Astrocyte (in vitro differentiated cells and primary cell): Measurements from ENCODE around the gene AUTS2. TPM values are rescaled to one million over a fixed set of nuclear protein-coding genes. Genes with fewer than 3 reads are reported as not detected.

ENCODE experiments used
- DNase-seq: peaks from one replicate; pipeline ENCODE4 v3.0.0-alpha.2; 2010; ENCODE audit warnings: low read depth
- FAIRE-seq: peaks from 2 replicates; lab custom pipeline; 2011; peaks lifted over from hg19 to GRCh38; lab: Jason Lieb, UNC
- H2AFZ ChIP-seq: 2 replicates; pipeline ENCODE4 v1.6.0; 2012; ENCODE audit warnings: low read depth, low read length, inconsistent platforms
- H3K27ac ChIP-seq: 2 replicates; pipeline ENCODE4 v1.5.1; 2011; ENCODE audit warnings: low read depth, low read length, inconsistent platforms
- H3K27me3 ChIP-seq: 2 replicates; pipeline ENCODE4 v1.6.0; 2011; ENCODE audit warnings: low read length, inconsistent platforms; ENCODE audit not compliant: insufficient read depth
- H3K36me3 ChIP-seq: 2 replicates; pipeline ENCODE4 v1.5.1; 2011; ENCODE audit warnings: low read length, inconsistent platforms; ENCODE audit not compliant: insufficient read depth
- H3K4me1 ChIP-seq: 2 replicates; pipeline ENCODE4 v1.5.1; 2011; ENCODE audit warnings: low read length, inconsistent platforms; ENCODE audit not compliant: insufficient read depth
- H3K4me2 ChIP-seq: 2 replicates; pipeline ENCODE4 v1.6.0; 2012; ENCODE audit warnings: low read length, inconsistent platforms
- H3K4me3 ChIP-seq: 2 replicates; pipeline ENCODE4 v1.5.1; 2011; ENCODE audit warnings: low read depth, mild to moderate bottlenecking, low read length, inconsistent platforms; ENCODE audit not compliant: insufficient read depth
- H3K79me2 ChIP-seq: 2 replicates; pipeline ENCODE4 v1.6.0; 2012; ENCODE audit warnings: mild to moderate bottlenecking, low read length, inconsistent platforms; ENCODE audit not compliant: insufficient read depth
- H3K9ac ChIP-seq: 2 replicates; pipeline ENCODE4 v1.6.0; 2012; ENCODE audit warnings: mild to moderate bottlenecking, low read length, inconsistent platforms
- H3K9me3 ChIP-seq: 2 replicates; pipeline ENCODE4 v1.5.1; 2012; ENCODE audit warnings: low read depth, mild to moderate bottlenecking, low read length, inconsistent platforms; ENCODE audit not compliant: insufficient read depth
- H4K20me1 ChIP-seq: 2 replicates; pipeline ENCODE4 v1.6.0; 2012; ENCODE audit warnings: low read length, inconsistent platforms; ENCODE audit not compliant: insufficient read depth
- H3K27ac Mint-ChIP-seq: one replicate; pipeline ENCODE4 v1.8.0; 2021; ENCODE audit warnings: mild to moderate bottlenecking, mixed read lengths; ENCODE audit not compliant: unreplicated experiment
- H3K27me3 Mint-ChIP-seq: one replicate; pipeline ENCODE4 v1.8.0; 2021; ENCODE audit warnings: low read depth, mixed read lengths; ENCODE audit not compliant: unreplicated experiment
- H3K36me3 Mint-ChIP-seq: one replicate; pipeline ENCODE4 v1.8.0; 2021; ENCODE audit warnings: low read depth, mixed read lengths; ENCODE audit not compliant: unreplicated experiment
- H3K4me1 Mint-ChIP-seq: one replicate; pipeline ENCODE4 v1.8.0; 2021; ENCODE audit warnings: low read depth, mixed read lengths; ENCODE audit not compliant: unreplicated experiment
- H3K4me3 Mint-ChIP-seq: one replicate; pipeline ENCODE4 v1.8.0; 2021; ENCODE audit warnings: mild to moderate bottlenecking, moderate library complexity, mixed read lengths; ENCODE audit not compliant: unreplicated experiment
- H3K9me3 Mint-ChIP-seq: one replicate; pipeline ENCODE4 v1.8.0; 2021; ENCODE audit warnings: mild to moderate bottlenecking, mixed read lengths; ENCODE audit not compliant: unreplicated experiment
- EZH2 ChIP-seq: IDR thresholded peaks from 2 replicates; pipeline ENCODE4 v1.6.1; 2012; ENCODE audit warnings: mild to moderate bottlenecking, low read length, inconsistent platforms; ENCODE audit not compliant: insufficient read depth
- total RNA-seq: library from RNA; stranded (reverse); gene quantifications from 2 replicates; pipeline ENCODE4 v1.2.1, GENCODE V29; 2021
- TF ChIP-seq, protein P1 (sequence below): IDR thresholded peaks from 2 replicates; pipeline ENCODE4 v1.5.1; 2011; ENCODE audit warnings: low read depth, mild to moderate bottlenecking, inconsistent platforms, low read length, moderate library complexity; ENCODE audit not compliant: insufficient read depth

The AUTS2 gene
- total RNA-seq, 1 donor from 2014 or later = 73.2 TPM

DNA sequence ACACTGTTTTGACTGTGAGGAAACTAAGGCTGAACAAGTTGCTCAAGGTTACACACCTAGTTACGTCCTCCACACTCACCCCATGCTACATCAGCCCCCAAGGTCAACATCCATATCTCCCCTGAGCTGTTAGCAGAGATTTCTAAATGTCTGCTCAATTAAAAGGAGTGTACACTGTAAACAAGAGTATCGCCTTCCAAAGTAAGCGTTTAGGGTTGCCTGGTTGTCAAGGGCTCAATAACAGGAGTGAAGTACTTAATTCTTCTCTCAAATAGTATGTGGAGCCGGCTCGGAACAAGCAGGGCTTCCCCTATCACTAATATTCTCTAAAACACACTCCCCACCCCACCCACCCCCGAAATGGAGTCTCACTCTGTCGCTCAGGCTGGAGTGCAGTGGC, 1120.8 kb downstream of the AUTS2 start:
- peaks cover 87% of the 10 kb centered on the region for H3K79me2 ChIP-seq
- H3K4me2 ChIP-seq = no peak overlapping the region
- H3K27ac ChIP-seq = no peak overlapping the region
- H3K4me3 ChIP-seq = no peak overlapping the region
- peaks cover 64% of the 10 kb centered on the region for H4K20me1 ChIP-seq
- H3K4me3 Mint-ChIP-seq = no peak overlapping the region
- no peak overlapping the region for H3K27ac Mint-ChIP-seq
- no peak for TF ChIP-seq EZH2
- TF ChIP-seq, protein P1, sequence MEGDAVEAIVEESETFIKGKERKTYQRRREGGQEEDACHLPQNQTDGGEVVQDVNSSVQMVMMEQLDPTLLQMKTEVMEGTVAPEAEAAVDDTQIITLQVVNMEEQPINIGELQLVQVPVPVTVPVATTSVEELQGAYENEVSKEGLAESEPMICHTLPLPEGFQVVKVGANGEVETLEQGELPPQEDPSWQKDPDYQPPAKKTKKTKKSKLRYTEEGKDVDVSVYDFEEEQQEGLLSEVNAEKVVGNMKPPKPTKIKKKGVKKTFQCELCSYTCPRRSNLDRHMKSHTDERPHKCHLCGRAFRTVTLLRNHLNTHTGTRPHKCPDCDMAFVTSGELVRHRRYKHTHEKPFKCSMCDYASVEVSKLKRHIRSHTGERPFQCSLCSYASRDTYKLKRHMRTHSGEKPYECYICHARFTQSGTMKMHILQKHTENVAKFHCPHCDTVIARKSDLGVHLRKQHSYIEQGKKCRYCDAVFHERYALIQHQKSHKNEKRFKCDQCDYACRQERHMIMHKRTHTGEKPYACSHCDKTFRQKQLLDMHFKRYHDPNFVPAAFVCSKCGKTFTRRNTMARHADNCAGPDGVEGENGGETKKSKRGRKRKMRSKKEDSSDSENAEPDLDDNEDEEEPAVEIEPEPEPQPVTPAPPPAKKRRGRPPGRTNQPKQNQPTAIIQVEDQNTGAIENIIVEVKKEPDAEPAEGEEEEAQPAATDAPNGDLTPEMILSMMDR = no peak
- H3K9me3 Mint-ChIP-seq = peaks cover 4% of the 10 kb centered on the region
- no peak overlapping the region for H2AFZ ChIP-seq
- no peaks in the 10 kb centered on the region for H3K27me3 Mint-ChIP-seq
- no peak overlapping the region for H3K9ac ChIP-seq
- H3K36me3 Mint-ChIP-seq = peaks cover 17% of the 10 kb centered on the region
- peaks cover 19% of the 10 kb centered on the region for H3K4me1 Mint-ChIP-seq
- no peak for DNase-seq
- FAIRE-seq = no peak
- H3K4me1 ChIP-seq = no peaks in the 10 kb centered on the region
- H3K36me3 ChIP-seq = no peaks in the 10 kb centered on the region
- H3K27me3 ChIP-seq = no peaks in the 10 kb centered on the region
- no peaks in the 10 kb centered on the region for H3K9me3 ChIP-seq

DNA sequence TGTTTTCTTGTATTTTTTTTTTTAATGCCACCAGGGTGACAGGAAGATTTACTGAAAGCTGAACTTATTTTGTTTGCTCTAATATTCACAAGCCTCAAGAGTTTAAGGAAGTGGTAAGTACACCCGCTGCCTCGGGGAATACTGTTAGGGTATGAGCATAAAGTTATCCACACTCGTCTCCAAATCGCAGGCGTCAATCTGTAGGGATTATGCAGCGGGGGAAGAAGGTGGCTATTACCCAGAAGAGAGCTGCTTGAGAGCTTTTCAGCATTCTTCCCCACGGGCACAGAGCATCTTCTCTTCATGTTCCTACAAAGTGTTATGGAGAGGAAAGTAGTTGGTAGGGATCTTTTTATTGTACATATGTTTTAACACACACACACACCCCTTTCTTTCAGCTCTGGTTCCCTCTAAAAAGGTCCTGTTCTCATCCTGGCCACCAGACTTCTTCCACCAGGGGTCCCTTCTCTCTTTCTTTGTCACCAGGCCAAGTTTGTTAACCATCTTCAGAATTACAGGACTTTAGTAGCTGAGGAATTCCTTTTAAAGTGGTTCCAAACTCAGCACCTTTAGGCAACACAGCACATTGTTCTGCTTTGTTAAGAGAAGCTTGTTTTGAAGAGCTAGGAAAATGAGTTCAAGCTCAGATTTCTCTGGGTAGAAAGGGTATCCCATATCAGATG, 1122.1 kb downstream of the AUTS2 start:
- no peak overlapping the region for H3K4me2 ChIP-seq
- no peaks in the 10 kb centered on the region for H3K4me1 ChIP-seq
- Mint-ChIP-seq H3K9me3 (no peaks in the 10 kb centered on the region), H3K4me1 (peaks cover 19% of the 10 kb centered on the region), H3K27ac (no peak overlapping the region), H3K27me3 (no peaks in the 10 kb centered on the region), H3K4me3 (no peak overlapping the region), H3K36me3 (peaks cover 7% of the 10 kb centered on the region)
- H3K27ac ChIP-seq = no peak overlapping the region
- H2AFZ ChIP-seq = no peak overlapping the region
- no peak for FAIRE-seq
- H3K79me2 ChIP-seq = peaks cover 85% of the 10 kb centered on the region
- no peak overlapping the region for H3K9ac ChIP-seq
- H3K9me3 ChIP-seq = no peaks in the 10 kb centered on the region
- H3K36me3 ChIP-seq = no peaks in the 10 kb centered on the region
- H4K20me1 ChIP-seq = peaks cover 68% of the 10 kb centered on the region
- H3K27me3 ChIP-seq = no peaks in the 10 kb centered on the region
- TF ChIP-seq, protein P1 = no peak
- no peak for TF ChIP-seq EZH2
- no peak overlapping the region for H3K4me3 ChIP-seq
- no peak for DNase-seq

- Histone ChIP-seq H3K9ac (no peak overlapping the region), H3K9me3 (no peaks in the 10 kb centered on the region), H3K27ac (no peak overlapping the region), H3K27me3 (no peaks in the 10 kb centered on the region), H4K20me1 (peaks cover 70% of the 10 kb centered on the region), H3K36me3 (no peaks in the 10 kb centered on the region), H2AFZ (no peak overlapping the region), H3K4me3 (no peak overlapping the region), H3K4me1 (no peaks in the 10 kb centered on the region), H3K79me2 (peaks cover 87% of the 10 kb centered on the region), H3K4me2 (no peak overlapping the region)
- H3K36me3 Mint-ChIP-seq = peaks cover 7% of the 10 kb centered on the region
- no peak overlapping the region for H3K27ac Mint-ChIP-seq
- no peak overlapping the region for H3K4me3 Mint-ChIP-seq
- no peaks in the 10 kb centered on the region for H3K27me3 Mint-ChIP-seq
- no peak for TF ChIP-seq EZH2
- TF ChIP-seq, protein P1 = no peak
- DNase-seq = no peak
- H3K9me3 Mint-ChIP-seq = no peaks in the 10 kb centered on the region
- FAIRE-seq = no peak
- peaks cover 19% of the 10 kb centered on the region for H3K4me1 Mint-ChIP-seq
These were observed 1123.2 kb downstream of the AUTS2 start for GRCh38 chr7:70721500-70721899.
